HepG2 (cell line): Measurements from ENCODE around the gene BPIFB4.

Experiments used
- CTCF ChIP-seq: sonication (generic); formaldehyde crosslinking; IDR thresholded peaks from 2 replicates; pipeline ENCODE4 v1.5.0; 2020; ENCODE audit warnings: mild to moderate bottlenecking, missing genetic modification reagents, moderate library complexity
- MAFF ChIP-seq: IDR thresholded peaks from 2 replicates; pipeline ENCODE4 v1.6.1; 2011; ENCODE audit warnings: low read depth, low read length, improper control_type of control experiment
- ZNF687 ChIP-seq: sonication (generic); formaldehyde crosslinking; IDR thresholded peaks from 2 replicates; pipeline ENCODE4 v1.5.1; 2020; ENCODE audit warnings: mild to moderate bottlenecking, missing genetic modification reagents, moderate library complexity

GRCh38 chr20:33053291-33054106, 25.9 kb upstream of the BPIFB4 start, which contains the start of gene BPIFB3:
- TF ChIP-seq ZNF687 (CRISPR knock-in tag) (no peak), CTCF (no peak), MAFF (no peak)
